ENCODE measurements around the gene GMDS. TPM values are rescaled to one million over a fixed set of nuclear protein-coding genes. Genes with fewer than 3 reads are reported as not detected.

GMDS gene
- total and polyA plus RNA-seq, 2 of the 13 experiments (the other 11 are each of a cell fraction or from before 2014, with no cell fraction given): 64.4 to 112 TPM

DNA sequence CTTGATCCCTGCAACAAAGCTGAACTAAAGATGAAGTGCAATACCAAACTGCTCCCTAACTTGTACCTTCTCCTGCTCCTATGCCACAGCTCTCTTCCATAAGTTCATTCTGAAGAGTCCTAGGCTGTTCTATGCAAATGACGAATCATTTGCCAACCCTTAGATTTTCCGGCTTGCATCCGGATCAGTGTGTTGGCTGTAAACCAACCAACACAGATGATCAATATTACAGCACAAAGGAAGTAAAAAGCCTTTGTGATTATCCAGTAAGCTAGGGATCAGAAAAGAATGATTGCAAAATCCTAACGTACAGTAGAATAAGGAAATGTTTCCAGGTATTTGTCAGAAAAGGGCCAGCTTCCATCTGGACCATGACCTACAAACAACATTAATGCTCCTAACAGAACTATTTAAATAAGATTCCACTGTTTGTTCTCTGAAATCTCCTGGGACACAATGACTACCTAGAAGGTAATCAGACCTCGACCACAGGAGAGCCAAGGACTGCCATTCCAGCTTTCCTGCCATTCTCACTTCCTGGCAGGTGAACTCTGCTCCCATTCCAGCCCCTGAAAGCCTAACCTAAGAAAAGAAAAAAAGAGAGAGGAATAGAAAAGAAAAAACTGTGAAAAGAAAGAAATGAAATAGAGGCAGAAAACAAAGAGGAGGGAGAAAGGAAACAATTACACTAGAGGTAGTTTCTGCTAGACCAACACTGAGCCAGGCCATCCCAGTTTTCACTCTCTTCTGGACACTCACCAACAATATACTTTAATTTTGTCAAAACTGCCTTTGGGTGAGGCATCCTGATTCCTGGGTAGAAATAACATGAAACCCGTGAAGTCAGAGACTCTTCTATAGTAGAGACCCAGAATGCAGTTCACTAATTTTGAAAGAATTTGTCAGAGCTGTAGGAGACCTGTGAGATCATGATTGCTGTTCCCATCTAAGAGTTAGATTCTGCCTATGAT lies 19.7 kb downstream of the GMDS start (continued):
- TF ChIP-seq, protein P1, sequence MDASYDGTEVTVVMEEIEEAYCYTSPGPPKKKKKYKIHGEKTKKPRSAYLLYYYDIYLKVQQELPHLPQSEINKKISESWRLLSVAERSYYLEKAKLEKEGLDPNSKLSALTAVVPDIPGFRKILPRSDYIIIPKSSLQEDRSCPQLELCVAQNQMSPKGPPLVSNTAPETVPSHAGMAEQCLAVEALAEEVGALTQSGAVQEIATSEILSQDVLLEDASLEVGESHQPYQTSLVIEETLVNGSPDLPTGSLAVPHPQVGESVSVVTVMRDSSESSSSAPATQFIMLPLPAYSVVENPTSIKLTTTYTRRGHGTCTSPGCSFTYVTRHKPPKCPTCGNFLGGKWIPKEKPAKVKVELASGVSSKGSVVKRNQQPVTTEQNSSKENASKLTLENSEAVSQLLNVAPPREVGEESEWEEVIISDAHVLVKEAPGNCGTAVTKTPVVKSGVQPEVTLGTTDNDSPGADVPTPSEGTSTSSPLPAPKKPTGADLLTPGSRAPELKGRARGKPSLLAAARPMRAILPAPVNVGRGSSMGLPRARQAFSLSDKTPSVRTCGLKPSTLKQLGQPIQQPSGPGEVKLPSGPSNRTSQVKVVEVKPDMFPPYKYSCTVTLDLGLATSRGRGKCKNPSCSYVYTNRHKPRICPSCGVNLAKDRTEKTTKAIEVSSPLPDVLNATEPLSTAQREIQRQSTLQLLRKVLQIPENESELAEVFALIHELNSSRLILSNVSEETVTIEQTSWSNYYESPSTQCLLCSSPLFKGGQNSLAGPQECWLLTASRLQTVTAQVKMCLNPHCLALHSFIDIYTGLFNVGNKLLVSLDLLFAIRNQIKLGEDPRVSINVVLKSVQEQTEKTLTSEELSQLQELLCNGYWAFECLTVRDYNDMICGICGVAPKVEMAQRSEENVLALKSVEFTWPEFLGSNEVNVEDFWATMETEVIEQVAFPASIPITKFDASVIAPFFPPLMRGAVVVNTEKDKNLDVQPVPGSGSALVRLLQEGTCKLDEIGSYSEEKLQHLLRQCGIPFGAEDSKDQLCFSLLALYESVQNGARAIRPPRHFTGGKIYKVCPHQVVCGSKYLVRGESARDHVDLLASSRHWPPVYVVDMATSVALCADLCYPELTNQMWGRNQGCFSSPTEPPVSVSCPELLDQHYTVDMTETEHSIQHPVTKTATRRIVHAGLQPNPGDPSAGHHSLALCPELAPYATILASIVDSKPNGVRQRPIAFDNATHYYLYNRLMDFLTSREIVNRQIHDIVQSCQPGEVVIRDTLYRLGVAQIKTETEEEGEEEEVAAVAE (CRISPR knock-in tag; IDR thresholded peaks at IDR 0.05; ENCODE audit: borderline replicate concordance): peak; percentile 87; the same call in 1 of the 2 replicates
- TF ChIP-seq RARG (CRISPR knock-in tag; IDR thresholded peaks at IDR 0.05; ENCODE audit: low read depth): no peak
- TF ChIP-seq, protein P2, sequence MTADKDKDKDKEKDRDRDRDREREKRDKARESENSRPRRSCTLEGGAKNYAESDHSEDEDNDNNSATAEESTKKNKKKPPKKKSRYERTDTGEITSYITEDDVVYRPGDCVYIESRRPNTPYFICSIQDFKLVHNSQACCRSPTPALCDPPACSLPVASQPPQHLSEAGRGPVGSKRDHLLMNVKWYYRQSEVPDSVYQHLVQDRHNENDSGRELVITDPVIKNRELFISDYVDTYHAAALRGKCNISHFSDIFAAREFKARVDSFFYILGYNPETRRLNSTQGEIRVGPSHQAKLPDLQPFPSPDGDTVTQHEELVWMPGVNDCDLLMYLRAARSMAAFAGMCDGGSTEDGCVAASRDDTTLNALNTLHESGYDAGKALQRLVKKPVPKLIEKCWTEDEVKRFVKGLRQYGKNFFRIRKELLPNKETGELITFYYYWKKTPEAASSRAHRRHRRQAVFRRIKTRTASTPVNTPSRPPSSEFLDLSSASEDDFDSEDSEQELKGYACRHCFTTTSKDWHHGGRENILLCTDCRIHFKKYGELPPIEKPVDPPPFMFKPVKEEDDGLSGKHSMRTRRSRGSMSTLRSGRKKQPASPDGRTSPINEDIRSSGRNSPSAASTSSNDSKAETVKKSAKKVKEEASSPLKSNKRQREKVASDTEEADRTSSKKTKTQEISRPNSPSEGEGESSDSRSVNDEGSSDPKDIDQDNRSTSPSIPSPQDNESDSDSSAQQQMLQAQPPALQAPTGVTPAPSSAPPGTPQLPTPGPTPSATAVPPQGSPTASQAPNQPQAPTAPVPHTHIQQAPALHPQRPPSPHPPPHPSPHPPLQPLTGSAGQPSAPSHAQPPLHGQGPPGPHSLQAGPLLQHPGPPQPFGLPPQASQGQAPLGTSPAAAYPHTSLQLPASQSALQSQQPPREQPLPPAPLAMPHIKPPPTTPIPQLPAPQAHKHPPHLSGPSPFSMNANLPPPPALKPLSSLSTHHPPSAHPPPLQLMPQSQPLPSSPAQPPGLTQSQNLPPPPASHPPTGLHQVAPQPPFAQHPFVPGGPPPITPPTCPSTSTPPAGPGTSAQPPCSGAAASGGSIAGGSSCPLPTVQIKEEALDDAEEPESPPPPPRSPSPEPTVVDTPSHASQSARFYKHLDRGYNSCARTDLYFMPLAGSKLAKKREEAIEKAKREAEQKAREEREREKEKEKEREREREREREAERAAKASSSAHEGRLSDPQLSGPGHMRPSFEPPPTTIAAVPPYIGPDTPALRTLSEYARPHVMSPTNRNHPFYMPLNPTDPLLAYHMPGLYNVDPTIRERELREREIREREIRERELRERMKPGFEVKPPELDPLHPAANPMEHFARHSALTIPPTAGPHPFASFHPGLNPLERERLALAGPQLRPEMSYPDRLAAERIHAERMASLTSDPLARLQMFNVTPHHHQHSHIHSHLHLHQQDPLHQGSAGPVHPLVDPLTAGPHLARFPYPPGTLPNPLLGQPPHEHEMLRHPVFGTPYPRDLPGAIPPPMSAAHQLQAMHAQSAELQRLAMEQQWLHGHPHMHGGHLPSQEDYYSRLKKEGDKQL (CRISPR knock-in tag; IDR thresholded peaks at IDR 0.05; ENCODE audit: low read depth): peak; percentile 87
- TF ChIP-seq NFKBIZ (CRISPR knock-in tag; IDR thresholded peaks at IDR 0.05): peak; percentile 97
- no peak for TF ChIP-seq CCAR2 (optimal IDR thresholded peaks at IDR 0.05; ENCODE audit: low read depth, low read length)
- TF ChIP-seq TMF1 (CRISPR knock-in tag; IDR thresholded peaks at IDR 0.05; ENCODE audit: low read depth): no peak
- TF ChIP-seq, protein P3, sequence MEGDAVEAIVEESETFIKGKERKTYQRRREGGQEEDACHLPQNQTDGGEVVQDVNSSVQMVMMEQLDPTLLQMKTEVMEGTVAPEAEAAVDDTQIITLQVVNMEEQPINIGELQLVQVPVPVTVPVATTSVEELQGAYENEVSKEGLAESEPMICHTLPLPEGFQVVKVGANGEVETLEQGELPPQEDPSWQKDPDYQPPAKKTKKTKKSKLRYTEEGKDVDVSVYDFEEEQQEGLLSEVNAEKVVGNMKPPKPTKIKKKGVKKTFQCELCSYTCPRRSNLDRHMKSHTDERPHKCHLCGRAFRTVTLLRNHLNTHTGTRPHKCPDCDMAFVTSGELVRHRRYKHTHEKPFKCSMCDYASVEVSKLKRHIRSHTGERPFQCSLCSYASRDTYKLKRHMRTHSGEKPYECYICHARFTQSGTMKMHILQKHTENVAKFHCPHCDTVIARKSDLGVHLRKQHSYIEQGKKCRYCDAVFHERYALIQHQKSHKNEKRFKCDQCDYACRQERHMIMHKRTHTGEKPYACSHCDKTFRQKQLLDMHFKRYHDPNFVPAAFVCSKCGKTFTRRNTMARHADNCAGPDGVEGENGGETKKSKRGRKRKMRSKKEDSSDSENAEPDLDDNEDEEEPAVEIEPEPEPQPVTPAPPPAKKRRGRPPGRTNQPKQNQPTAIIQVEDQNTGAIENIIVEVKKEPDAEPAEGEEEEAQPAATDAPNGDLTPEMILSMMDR (CRISPR knock-in tag; IDR thresholded peaks at IDR 0.05): no peak
- no peak; the same call in 1 of the 2 replicates for TF ChIP-seq ZNF12 (CRISPR knock-in tag; IDR thresholded peaks at IDR 0.05)
- TF ChIP-seq, protein P4, sequence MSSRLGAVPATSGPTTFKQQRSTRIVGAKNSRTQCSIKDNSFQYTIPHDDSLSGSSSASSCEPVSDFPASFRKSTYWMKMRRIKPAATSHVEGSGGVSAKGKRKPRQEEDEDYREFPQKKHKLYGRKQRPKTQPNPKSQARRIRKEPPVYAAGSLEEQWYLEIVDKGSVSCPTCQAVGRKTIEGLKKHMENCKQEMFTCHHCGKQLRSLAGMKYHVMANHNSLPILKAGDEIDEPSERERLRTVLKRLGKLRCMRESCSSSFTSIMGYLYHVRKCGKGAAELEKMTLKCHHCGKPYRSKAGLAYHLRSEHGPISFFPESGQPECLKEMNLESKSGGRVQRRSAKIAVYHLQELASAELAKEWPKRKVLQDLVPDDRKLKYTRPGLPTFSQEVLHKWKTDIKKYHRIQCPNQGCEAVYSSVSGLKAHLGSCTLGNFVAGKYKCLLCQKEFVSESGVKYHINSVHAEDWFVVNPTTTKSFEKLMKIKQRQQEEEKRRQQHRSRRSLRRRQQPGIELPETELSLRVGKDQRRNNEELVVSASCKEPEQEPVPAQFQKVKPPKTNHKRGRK (CRISPR knock-in tag; IDR thresholded peaks at IDR 0.05): no peak
- no peak for TF ChIP-seq RFX3 (CRISPR knock-in tag; IDR thresholded peaks at IDR 0.05)
- TF ChIP-seq KMT2B (CRISPR knock-in tag; IDR thresholded peaks at IDR 0.05): peak; percentile 69
- TF ChIP-seq SOX5 (CRISPR knock-in tag; IDR thresholded peaks at IDR 0.05; ENCODE audit: borderline replicate concordance): peak; percentile 100
- TF ChIP-seq ZBTB1 (CRISPR knock-in tag; IDR thresholded peaks at IDR 0.05; ENCODE audit: borderline replicate concordance): no peak
- no peak for TF ChIP-seq MLLT10 (CRISPR knock-in tag; IDR thresholded peaks at IDR 0.05)
